ENCODE data around the gene MTA3.

The MTA3 gene

DNA sequence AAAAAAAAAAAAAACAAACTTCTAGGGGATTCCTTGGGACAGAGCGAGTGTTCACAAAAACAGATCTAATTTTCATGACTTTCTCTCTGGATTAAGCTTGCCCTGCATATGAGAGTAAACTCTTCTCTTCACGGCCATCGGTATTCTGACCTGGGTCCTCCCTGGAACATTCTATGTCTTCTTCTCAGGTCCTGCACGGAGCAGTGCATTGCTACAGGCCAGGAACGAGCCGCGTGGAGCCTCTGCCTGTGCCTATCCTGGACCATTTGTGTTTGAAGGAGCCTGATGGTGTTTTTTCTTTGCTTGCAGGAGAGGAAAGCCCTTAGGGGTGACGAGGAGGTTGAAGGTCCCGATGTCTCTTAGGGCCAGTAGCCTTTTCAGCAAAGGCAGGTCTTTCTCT is 197.3 kb downstream of the MTA3 start:
- DNase-seq = no peak

DNA sequence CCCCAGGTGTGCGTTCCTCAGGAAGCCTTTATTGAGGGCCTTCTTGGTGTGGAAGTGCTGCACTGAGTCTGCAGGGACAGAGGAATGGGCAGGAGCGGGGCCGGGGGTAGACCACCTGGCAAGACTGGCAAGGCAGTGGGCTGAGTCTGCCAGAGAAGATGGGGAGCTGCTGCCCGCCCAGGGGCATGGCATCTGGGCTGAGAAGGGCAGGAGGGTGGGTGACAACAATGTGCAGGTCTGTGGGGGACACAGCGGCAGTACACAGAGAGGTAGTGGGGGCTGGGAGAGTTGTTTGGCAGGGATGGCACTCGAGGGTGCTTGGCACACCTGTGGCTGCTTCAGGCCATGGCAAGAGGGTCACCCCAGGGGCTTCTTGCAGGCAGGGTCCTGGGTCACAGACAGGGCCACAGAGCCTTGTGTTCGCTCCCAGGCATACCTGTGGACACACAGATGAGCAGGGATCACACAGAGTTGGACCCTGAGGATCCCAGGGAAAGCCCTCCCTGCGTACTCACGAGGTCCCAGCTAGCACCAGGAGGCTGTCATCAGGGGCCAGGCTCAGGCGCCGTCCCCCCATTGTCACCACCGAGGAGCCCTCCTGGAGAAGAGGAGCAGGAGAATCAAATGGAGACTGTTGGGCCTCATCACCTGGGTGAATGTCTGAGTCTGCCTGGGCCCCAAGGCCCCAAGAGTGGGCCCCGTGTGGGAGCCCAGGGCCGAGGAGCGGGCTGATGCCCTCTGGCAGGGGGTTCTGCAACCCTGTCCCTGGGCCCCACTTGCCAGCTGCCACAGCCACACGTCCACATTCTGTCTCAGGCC is 198.9 kb downstream of the MTA3 start:
- DNase-seq = no peak

DNA sequence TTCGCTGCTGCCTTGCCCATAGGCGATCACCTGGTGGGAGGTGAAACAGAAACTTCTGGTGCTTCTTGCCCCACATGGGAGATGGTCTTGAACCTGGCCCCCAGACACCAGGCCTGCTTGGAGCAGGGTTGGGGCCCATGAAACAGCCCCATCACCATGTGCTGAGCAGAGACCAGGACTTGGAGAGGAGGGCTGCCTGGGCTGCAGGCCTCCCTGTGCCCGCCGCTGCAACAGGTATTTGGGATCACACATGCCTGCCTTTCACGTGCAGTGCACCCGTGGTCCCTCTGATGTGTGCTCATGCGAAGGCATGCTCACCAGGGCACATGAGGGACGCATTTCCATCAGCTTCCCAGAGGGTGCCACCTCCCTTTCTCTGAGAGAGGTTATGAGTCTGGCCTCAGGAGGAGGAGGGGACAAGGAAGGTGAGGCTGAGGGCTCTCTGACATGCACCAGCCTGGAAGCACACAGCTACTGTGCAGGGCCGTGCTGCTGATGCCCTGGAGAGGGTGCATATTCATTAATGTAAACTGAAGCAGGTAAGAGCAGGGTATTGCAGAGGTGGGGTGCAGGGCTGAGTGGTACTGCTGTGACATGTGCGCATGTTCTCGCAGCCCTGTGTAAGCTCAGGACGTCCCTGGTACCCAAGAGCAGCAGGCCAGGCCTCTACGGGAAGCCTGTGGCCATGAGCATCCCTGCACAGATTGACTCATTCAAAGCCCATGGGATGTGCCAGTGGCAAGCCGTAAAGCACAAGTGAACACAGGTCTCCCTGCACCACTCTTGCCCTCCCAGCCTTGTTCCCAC is 199.7 kb downstream of the MTA3 start:
- no peak for DNase-seq

DNA sequence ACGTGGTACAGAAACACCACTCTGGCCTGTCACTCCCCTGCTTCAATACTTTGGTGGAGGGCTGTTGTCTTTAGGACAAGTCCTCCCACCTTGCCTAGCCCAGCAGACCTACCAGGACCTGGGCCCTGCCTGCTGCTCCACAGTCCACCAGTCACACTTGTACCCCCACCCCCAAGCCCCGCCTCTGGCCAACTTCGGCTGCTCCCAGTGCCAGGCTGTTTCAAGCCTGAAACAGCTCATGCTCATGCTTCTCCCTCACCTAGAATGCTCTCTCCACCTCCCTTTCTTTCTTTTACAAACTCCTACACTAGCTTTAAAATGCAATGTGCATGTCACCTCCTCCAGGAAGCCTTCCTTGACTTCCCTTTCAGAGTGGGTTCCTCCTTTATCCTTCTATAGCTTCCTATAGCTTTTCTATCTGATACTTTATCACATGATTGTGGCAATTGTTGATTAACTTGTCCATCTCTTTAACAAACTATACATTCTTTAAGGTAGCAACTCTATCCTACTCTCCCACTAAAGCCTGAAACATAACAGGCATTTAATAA is 200.3 kb downstream of the MTA3 start:
- no peak for DNase-seq

DNA sequence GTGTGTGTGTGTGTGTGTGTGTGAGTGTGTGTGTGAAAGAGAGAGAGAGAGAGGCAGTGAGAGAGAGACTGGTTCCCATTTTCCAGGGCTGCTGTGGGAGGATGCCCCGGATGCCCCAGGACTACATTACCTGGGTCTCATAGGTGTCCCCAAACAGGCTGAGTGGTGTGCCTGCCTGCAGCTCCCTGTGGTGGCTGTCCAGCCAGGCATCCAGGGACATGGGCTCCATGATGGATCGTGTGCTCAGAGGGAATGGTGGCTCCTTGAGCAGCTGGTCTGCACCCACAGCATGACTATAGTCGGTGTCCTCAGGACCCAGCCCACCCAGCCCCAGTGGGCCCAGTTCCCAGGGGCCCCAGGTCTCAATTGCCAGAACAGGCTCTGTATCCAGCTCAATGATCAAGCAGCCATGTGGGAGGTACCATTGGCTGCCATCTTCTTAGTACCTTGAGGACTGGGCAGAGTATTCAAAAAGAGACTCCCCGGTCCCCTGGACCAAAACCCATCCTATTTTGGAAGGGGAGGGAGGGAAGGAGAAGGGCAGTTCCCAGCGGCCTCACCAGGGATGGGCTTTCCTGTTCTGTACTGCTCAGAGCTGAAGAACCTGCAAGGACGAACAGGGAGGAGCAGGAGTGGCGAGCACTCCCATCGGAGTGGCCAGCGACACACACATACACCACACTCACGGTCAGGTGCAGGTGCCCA is 201.3 kb downstream of the MTA3 start:
- DNase-seq = no peak

DNA sequence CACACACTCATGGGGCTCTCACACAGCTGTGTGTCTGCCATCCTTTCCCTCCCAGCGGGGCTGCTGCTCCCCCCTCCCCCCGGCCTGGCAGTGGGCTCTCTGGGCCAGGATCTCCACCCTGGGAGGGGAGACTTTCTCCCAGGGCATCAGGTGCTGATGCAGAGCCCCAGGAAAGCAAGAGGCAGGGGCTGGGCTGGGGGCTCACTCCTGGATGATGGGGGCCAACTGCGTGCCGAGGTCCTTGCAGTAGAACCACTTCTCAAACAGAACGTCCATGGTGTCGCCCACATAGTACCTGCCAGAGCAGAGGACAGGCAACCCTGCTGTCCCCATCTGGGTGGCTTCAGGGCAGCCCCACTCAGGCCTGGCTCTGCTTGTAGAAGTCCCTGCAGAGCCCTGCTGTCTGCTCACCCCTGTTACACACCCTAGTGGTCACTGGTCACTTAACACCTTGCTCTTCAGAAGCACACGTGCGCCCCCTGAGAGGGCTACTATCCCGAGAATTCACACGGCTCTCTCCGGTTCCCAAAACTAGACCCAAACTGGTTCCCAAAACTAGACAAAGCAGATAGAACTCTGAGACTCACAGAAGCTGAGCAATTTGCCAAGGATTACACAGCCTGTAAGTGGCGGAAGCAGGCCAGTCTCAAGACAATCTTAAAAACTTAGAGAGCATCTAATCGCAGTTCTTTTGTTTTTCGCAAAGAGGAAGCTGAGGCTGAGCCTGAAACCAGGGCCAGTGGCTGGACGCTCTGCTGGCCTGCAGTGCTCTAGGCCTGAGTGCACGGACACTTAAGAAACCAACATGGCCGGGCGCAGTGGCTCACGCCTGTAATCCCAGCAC is 202.1 kb downstream of the MTA3 start:
- no peak for DNase-seq

DNA sequence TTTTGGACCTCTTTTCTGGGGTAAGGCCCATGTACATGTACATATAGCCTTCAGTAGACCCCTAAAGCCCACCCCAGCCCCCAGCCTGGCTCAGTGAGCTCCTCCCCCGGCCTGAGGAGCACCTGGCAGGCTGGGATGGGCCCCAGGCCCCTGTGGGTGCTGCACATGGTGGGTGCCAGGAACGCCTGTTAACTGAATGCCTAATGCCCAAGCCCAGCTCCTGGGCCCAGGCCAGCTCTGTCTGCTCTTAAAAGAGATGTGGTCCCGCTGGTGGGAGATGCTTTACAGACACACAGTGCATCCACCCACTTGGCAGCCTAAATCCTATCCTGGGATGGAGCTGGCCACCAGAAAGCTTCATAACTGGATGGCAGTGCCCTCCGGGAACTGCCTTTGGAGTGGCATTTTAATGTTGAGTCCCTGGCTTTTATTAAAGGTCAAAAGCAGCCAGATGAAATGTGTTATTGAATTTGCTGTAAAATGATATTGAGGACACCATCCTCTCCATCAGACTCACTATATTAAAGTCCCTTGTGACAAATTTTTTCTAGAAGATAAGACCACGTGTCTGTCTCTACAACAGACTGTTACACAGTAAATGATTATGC is 203.2 kb downstream of the MTA3 start:
- DNase-seq = no peak

DNA sequence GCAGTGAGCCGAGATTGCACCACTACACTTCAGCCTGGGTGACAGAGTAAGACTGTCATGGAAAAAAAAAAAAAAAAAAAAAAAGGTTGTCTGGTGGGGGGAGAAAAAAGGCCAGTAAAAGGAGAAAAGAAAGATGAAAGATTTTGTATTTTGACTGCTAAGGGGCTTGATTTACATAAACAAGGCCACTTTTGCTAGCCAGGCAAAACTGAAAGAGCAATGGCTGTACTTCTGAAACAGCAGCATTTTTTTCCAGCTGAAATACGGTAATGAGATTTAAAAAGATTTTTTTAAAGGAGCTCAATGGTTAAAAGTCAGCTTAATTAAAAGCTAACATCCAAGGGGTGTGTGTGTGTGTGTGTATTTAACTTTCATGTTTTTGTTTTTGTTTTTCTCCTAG is 206.8 kb downstream of the MTA3 start:
- no peak for DNase-seq

DNA sequence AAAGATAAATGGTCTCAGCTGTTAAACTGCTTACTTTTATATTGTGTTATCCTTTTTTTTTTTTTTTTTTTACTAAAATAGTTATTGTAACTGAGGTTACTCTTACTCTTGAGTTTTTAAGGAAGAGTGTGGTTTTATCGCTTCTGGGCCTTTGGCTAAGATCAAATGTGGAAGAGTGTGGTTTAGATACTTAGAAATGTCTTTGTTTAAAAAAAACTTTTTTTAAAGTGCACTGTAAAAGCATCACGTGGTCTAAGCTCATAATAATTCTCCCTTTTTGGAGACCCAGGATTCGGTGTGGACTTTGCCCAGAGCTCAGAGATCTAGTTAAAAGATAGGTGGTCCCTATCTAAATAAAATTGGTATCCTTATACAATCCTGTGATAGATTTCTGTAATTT is 207.4 kb downstream of the MTA3 start:
- no peak for DNase-seq

DNA sequence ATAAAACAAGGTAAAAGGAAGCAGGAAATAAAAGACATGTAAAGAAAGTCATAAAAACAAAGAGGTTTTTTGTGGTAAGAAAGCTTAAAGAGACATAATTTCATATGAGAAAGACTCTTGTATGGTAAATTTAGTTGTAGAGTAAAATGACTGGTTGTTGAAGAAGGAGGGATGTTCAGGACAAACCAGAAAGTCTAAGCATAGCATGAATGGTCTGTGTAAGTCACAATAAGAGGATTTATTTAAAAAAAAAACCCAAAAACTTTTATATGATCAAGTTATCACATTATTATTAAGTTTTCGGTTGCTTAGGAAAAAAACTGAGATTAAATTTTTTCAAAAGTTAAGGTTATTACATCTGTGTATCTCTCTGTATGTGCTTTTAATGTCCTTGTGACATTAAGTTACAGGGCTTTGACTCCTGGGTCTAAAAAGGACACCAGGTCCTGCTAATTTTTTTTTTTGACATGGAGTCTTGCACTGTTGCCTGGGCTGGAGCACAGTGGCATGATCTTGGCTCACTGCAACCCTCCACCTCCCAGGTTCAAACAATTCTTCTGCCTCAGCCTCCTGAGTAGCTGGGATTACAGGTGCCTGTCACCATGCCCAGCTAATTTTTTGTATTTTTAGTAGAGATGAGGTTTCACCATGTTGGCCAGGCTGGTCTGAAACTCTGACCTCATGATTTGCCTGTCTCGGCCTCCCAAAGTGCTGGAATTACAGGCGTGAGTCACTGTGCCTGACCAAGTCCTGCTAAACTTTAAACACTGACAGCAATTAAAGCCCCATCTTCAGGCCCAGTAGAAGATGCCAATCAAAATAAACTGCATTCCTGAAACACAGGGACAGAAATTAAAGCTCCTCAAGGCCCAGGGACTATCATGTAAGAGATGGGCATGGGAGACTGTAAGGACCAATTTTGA is 209.7 kb downstream of the MTA3 start:
- DNase-seq = no peak

DNA sequence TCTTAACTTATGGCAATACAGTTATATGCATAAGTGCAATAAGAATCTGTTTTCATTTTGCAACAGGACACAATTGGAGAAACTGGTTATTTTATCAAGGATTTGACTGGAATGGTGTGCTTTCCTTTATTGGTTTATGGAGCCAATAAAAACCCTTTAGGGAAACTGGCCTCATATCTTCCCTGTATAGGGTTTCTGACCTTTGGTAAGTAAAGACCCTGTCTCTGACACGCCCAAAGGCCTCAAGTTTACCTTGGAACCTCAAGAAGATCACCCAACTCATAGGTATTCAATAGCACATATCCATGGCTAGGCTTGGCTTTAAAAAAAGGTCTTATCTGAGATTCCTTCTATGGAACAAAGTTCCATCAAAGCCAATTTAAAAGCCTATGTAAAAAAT is 212.7 kb downstream of the MTA3 start:
- DNase-seq = no peak

DNA sequence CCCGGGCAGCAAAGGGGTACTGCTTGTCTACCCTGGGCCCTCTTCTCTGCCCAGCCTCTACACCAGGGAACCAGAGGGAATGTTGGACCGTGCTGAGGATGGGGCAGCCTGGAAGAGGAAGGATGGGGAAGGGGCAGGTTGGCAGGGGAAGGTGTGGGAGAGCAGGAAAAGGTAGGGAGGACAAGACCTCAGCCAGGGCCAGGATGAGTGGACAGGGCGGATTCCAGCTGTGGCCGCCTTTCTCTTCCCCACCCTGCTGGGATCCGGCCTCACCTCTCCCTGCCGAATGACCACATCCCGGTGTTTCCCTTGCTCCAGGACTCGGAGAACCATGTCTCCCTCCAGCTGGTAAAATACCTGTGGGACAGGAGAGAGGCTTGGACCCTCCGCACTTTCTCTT is 215.1 kb downstream of the MTA3 start:
- no peak for DNase-seq

DNA sequence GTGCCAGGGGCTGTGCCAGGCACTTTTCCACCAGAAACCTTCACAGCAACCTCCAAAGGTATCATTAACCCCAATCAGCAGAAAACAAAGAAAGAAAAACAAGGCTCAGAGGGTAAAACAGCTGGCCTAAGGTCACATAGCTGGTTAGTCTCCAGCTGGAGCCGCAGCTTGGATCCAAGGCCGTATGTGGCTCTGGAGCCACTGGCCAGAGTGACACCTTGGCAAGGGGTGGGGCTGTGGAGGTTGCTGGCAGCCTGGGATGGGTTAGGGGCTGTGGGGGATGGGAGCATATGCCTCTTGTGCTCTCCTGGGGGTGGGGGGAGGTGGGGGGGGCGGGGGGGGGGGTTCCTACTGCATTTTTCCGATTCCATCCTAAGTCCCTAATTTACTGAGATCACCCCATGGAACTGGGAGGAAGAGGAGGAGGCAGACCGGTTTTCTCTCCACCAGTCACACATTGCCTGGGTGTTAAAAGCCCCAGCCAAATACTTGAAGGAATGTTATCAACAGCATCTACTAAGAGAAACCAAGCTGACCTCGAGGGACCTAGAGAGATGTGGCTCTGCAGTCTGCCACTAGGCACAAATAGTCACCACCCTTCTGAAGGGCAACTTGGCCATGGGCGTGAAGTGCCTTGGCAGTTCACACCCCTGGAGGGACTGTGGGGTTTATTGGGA is 215.9 kb downstream of the MTA3 start:
- DNase-seq = no peak

DNA sequence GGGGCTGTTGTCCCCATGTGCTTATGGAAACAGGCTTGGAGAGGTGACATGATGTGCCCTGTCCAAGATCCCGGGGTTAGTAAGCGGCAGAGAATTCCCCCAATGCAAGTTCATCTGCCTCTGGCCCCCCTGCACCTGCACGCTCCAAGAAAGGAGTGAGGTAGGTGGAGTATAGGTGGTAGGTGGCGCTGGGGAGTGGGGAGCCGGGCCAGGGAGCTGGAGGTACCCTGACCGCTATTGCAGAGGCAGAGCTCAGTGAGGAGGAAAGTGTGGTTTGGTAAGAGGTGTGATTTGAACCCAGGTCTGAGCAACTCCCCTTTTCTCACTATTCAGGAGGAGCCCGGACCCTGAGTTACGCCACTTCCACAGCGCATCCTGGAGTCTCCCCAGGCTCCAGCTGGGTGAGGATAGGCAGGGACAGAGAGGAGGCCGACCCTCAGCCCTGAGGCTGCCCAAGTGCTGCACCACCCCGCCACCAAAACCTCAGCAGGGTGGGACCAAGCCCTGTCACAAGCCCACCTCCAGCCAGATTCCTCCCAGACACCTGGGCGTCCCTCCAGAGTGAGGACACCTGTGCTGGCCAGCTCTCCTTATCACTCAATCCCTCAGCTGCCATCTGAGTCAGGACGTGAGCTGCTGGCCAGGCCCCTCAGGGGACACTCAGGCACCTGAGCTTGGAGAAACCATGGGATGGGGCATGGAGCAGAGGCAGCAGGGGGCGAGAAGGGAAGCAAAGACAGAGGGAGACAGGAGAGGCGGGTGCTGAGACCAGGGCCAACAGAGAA is 218.3 kb downstream of the MTA3 start:
- DNase-seq = no peak

DNA sequence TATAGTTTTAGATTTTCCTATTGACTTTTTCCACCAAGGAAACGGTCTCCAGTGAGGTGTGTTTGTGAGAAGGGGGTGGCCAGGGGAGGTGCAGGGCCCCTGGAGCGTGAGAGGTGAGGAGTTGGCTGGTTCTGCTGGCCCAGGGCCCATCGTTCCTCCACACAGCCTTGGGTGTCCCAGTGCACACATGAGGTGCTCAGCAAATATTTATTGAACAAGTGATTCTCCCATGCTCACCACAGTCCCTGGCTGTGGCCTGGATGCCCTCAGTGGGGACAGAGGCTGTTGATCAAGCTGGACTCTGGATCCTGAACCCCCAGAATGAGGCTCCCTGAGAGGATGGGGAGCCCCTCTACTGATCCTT is 219.0 kb downstream of the MTA3 start:
- no peak for DNase-seq

DNA sequence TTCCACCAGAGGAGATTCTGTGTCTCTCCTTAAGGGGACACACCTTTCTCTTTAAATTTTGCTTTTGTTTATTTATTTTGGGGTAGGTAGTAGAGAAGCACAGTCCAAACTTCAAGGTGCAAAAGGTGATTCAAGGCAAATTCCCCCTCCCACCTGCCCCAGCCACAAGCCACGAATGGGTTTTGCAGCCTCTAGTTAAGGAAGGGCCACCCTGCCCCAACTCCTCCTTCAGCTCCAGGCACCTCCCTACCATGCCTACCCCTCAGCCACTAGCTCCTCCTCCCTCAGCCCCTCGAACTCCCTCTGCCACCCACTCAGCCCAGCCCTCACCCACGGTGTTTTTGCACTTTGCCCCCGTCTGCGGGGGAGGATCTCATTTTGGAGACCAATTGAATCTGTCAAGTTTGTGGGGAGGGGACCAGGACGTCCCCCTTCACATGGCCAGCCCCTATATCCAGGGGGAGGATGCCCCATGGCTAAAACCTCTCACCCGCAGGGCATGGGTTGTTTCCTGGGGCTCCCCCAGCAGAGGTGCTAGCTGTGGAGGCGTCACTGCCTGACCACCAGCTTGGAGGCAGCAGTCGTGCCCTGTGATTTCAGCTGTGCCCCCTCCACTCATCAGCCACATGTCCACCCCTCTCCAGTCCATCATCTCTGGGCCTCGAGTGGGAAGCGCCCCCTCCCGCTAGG is 219.5 kb downstream of the MTA3 start:
- no peak for DNase-seq

DNA sequence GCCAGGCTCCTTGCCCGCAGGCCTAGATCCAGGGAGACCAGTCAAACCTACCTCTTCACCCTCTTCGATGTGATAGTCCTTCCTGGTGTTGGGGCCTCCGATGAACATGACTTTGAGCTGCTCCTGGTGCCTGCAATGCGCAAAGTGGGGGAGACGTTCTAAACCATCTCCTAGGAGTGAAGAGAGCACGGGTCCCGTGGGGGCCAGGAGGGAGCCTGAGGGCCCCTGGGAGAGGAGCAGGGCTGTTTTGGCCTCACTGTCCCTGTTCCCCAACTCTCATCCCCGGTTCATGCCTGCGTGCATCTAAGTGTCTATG is 220.0 kb downstream of the MTA3 start:
- DNase-seq = no peak

DNA sequence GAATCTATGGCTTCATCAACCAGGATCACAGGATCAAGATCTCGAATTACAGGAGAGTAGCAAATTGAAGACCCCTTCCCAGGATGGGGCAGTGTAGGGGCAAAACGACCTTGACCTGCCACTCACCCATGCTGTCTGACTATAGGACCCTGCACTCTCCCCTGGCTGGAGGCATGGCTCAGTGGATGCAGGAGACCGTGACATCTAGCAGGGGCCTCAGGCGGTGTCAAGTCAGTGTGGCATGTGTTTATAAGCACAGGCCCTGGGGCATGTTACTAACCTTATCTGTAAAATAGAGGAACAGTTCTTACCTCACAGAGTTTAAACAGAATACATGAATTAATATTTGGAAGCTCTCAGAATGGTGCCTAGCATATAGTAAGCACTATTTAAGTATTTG is 220.4 kb downstream of the MTA3 start:
- no peak for DNase-seq

DNA sequence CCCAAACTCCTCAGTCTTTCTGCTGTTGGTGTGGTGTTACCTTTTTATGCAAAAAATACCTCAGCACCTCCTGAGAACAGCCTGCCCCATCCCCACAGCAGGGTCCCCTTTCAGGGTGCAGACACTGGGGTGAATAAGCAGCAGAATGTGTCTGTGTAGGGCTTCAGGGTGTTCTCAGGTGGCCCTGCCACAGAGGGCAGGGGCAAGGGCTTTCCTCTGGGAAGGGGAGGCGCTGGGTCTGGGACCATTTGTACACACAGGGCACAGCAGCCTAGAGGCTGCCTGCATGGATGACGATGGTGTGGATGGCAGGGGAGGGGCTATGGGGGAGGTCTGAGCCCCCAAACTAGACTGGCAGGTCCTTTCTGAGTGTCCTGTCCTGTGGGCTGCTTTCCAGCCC is 221.3 kb downstream of the MTA3 start:
- no peak for DNase-seq

All from DMS79 treated with DMSO at 0.1 percent for 48 hours (cell line).